GM19035 (cell line): ENCODE measurements around the gene SPAG16.

Experiments
- ATAC-seq: cut with Tn5 transposase; IDR thresholded peaks from one replicate; pipeline ENCODE4 v1.9.1; 2021; ENCODE audit not compliant: unreplicated experiment

Gene SPAG16

DNA sequence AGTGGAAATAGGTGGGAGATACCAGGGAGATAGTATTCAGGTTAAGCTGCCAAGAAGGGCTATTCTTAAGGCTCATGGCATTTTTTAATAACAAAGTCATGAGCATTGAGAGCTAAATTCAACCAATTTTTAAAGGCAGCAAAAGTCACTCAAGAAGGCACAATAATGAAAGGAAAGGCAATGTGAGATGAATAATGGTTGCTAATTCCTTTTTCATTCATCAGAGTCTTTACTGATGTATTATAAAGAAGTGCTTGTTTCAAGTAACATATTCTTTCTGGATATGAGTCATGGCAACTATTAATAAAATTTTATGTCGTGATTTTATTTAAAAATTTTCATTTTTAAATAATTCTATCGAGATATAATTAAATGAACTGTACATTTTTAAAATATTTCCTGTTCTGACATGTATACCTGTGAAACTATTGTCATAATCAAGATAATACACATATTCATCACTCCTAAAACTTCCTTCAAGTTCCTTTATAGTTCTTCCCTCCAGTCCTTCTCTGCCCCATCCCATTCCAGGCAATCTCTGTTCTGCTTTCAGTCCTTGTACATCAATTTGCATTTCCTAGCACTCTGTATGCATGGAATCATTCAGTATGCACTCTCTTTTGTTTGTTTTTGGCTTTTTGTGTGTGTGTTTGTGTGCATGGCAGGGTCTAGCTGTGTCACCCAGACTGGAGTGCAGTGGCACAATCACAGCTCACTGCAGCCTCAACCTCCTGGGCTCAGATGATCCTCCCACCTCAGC, 1167.4 kb downstream of the SPAG16 start:
- no peak for ATAC-seq
